ENCODE data around the gene AFDN.

The AFDN gene

GRCh38 chr6:168018664-168019063, 192.0 kb downstream of the AFDN start:
- Histone ChIP-seq H3K9me3 (ENCODE audit: severe bottlenecking) (no peaks in the 10 kb centered on the region), H3K4me1 (ENCODE audit: insufficient read depth, poor library complexity, severe bottlenecking) (no peaks in the 10 kb centered on the region), H3K4me3 (ENCODE audit: severe bottlenecking) (no peak overlapping the region), H3K27ac (ENCODE audit: poor library complexity, severe bottlenecking) (no peak overlapping the region), H3K36me3 (ENCODE audit: low read depth) (no peaks in the 10 kb centered on the region), H3K27me3 (ENCODE audit: insufficient read depth, poor library complexity, severe bottlenecking) (peaks cover 17% of the 10 kb centered on the region)
- no peak for DNase-seq (ENCODE audit: low spot score)
- no peak for ATAC-seq (ENCODE audit: low read depth)
- TF ChIP-seq, protein P1, sequence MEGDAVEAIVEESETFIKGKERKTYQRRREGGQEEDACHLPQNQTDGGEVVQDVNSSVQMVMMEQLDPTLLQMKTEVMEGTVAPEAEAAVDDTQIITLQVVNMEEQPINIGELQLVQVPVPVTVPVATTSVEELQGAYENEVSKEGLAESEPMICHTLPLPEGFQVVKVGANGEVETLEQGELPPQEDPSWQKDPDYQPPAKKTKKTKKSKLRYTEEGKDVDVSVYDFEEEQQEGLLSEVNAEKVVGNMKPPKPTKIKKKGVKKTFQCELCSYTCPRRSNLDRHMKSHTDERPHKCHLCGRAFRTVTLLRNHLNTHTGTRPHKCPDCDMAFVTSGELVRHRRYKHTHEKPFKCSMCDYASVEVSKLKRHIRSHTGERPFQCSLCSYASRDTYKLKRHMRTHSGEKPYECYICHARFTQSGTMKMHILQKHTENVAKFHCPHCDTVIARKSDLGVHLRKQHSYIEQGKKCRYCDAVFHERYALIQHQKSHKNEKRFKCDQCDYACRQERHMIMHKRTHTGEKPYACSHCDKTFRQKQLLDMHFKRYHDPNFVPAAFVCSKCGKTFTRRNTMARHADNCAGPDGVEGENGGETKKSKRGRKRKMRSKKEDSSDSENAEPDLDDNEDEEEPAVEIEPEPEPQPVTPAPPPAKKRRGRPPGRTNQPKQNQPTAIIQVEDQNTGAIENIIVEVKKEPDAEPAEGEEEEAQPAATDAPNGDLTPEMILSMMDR (IDR thresholded peaks at IDR 0.05; ENCODE audit: poor library complexity, severe bottlenecking): no peak

DNA sequence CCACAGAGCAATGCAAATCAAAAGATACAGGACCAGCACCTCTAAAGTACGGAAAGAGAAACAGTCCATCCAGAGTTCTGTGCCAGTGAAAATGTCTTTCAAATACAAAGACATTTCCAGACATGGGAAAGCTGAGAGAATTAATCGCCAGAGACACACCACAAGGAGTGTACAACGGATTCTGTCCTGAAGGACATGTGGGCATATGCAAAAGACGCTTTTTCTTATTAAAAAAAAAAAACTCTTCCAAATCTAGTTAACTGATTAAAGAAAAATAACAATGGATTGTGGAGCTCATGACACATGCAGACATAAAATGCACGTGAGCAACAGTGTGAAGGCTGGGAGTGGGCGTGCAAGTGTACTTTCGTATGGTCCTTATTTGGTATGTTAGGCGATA, 193.5 kb downstream of the AFDN start:
- Histone ChIP-seq H3K4me1 (ENCODE audit: insufficient read depth, poor library complexity, severe bottlenecking) (no peaks in the 10 kb centered on the region), H3K27me3 (ENCODE audit: insufficient read depth, poor library complexity, severe bottlenecking) (peaks cover 17% of the 10 kb centered on the region), H3K36me3 (ENCODE audit: low read depth) (no peaks in the 10 kb centered on the region), H3K4me3 (ENCODE audit: severe bottlenecking) (no peak overlapping the region), H3K9me3 (ENCODE audit: severe bottlenecking) (no peaks in the 10 kb centered on the region), H3K27ac (ENCODE audit: poor library complexity, severe bottlenecking) (no peak overlapping the region)
- TF ChIP-seq, protein P1 (IDR thresholded peaks at IDR 0.05; ENCODE audit: poor library complexity, severe bottlenecking): no peak
- ATAC-seq (ENCODE audit: low read depth) (no peak), DNase-seq (ENCODE audit: low spot score) (no peak)

DNA sequence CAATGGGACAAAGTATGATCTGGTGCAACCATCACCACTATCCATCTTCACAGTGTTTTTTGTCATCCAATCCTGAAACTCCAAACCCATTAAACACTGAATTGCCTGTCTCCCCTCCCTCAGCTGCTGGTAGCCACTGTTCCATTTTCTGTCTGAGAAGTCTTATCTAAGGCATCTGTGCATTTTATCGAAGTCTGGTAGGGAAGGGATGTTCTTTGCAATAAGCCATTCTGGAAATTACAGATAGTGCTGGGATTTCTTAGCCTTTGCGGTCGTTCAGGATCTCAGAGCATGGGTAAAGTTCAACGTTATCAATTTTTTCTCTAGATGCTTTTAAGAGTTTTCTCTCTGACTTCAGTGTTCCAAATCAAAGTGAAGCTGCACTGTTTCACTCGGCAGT, 194.9 kb downstream of the AFDN start:
- ATAC-seq (ENCODE audit: low read depth) (no peak), DNase-seq (ENCODE audit: low spot score) (no peak)
- no peak overlapping the region for H3K27ac ChIP-seq (ENCODE audit: poor library complexity, severe bottlenecking)
- H3K36me3 ChIP-seq (ENCODE audit: low read depth): no peaks in the 10 kb centered on the region
- no peaks in the 10 kb centered on the region for H3K9me3 ChIP-seq (ENCODE audit: severe bottlenecking)
- peaks cover 14% of the 10 kb centered on the region for H3K27me3 ChIP-seq (ENCODE audit: insufficient read depth, poor library complexity, severe bottlenecking)
- H3K4me1 ChIP-seq (ENCODE audit: insufficient read depth, poor library complexity, severe bottlenecking): no peaks in the 10 kb centered on the region
- TF ChIP-seq, protein P1 (IDR thresholded peaks at IDR 0.05; ENCODE audit: poor library complexity, severe bottlenecking): no peak
- H3K4me3 ChIP-seq (ENCODE audit: severe bottlenecking): no peak overlapping the region
